ENCODE data around the gene OR2T5. TPM values are rescaled to one million over a fixed set of nuclear protein-coding genes. Genes with fewer than 3 reads are reported as not detected.
"Not testable (repeated sequence)": the region's sequence is repeated elsewhere in the genome, so short reads cannot be mapped to it uniquely, and the experiment has no call there.

Gene OR2T5
- not detected in 2 replicates for polyA plus RNA-seq (2013)

- H3K79me1 ChIP-seq (ENCODE audit: low read length); H3K79me2 ChIP-seq (ENCODE audit: control insufficient read depth, insufficient read depth, low read length, poor library complexity); H3K4me2 ChIP-seq (ENCODE audit: low read length); H2AK5ac ChIP-seq (ENCODE audit: low read length); H3K14ac ChIP-seq (ENCODE audit: low read length); H4K12ac ChIP-seq (ENCODE audit: low read depth, low read length); H3K4ac ChIP-seq (ENCODE audit: low read depth, low read length); H4K8ac ChIP-seq (ENCODE audit: low read depth, low read length); H2AFZ ChIP-seq (ENCODE audit: insufficient read depth, low read length, poor library complexity); H3K27me3 ChIP-seq (ENCODE audit: insufficient read depth, low read length); H3K4me3 ChIP-seq (ENCODE audit: low read depth, low read length); H3K36me3 ChIP-seq (ENCODE audit: control insufficient read depth in 1 of 2, insufficient read depth in 2 of 2, low read length in 2 of 2); H3K27ac ChIP-seq (ENCODE audit: low read depth, low read length); H2BK12ac ChIP-seq (ENCODE audit: low read length); DNase-seq; H2BK120ac ChIP-seq (ENCODE audit: insufficient read depth, low read length, poor library complexity); H3K23ac ChIP-seq (ENCODE audit: low read length); H4K91ac ChIP-seq (ENCODE audit: low read depth, low read length); H3K9me3 ChIP-seq (ENCODE audit: insufficient read depth, low read depth, low read length); H3K18ac ChIP-seq (ENCODE audit: low read length); H3K4me1 ChIP-seq (ENCODE audit: control insufficient read depth in 1 of 2, insufficient read depth in 2 of 2, low read length in 2 of 2); H2BK5ac ChIP-seq (ENCODE audit: low read depth, low read length, poor library complexity); H3K9ac ChIP-seq (ENCODE audit: low read length): not testable (repeated sequence)
- no CpG with 5 or more reads among the region's 6 CpGs for WGBS (ENCODE audit: extremely low coverage, insufficient coverage, insufficient read length)
Measured at GRCh38 chr1:248488289-248488688, at the start of gene OR2T5. Gene OR2T5 (plus strand): TSS chr1:248488589. CDS start chr1:248488589, 0 bp downstream.

- H3K79me1 ChIP-seq (ENCODE audit: low read length); H2AFZ ChIP-seq (ENCODE audit: insufficient read depth, low read length, poor library complexity); H4K91ac ChIP-seq (ENCODE audit: low read depth, low read length); H3K79me2 ChIP-seq (ENCODE audit: control insufficient read depth, insufficient read depth, low read length, poor library complexity); H3K9ac ChIP-seq (ENCODE audit: low read length); H3K4me3 ChIP-seq (ENCODE audit: low read depth, low read length); H4K12ac ChIP-seq (ENCODE audit: low read depth, low read length); H3K23ac ChIP-seq (ENCODE audit: low read length); H3K9me3 ChIP-seq (ENCODE audit: insufficient read depth, low read depth, low read length); H2BK12ac ChIP-seq (ENCODE audit: low read length); H3K18ac ChIP-seq (ENCODE audit: low read length); H3K14ac ChIP-seq (ENCODE audit: low read length); H3K4me1 ChIP-seq (ENCODE audit: control insufficient read depth in 1 of 2, insufficient read depth in 2 of 2, low read length in 2 of 2); H3K4ac ChIP-seq (ENCODE audit: low read depth, low read length); H3K36me3 ChIP-seq (ENCODE audit: control insufficient read depth in 1 of 2, insufficient read depth in 2 of 2, low read length in 2 of 2); H2AK5ac ChIP-seq (ENCODE audit: low read length); H2BK120ac ChIP-seq (ENCODE audit: insufficient read depth, low read length, poor library complexity); H3K27me3 ChIP-seq (ENCODE audit: insufficient read depth, low read length); H3K4me2 ChIP-seq (ENCODE audit: low read length); H2BK5ac ChIP-seq (ENCODE audit: low read depth, low read length, poor library complexity); H4K8ac ChIP-seq (ENCODE audit: low read depth, low read length); DNase-seq; H3K27ac ChIP-seq (ENCODE audit: low read depth, low read length): not testable (repeated sequence)
- no CpG with 5 or more reads among the region's 1 CpG for WGBS (ENCODE audit: extremely low coverage, insufficient coverage, insufficient read length)
Measured at GRCh38 chr1:248438668-248439067, 49.7 kb upstream of the OR2T5 start.

- not testable (repeated sequence) for H2BK5ac ChIP-seq (ENCODE audit: low read depth, low read length, poor library complexity); H3K79me2 ChIP-seq (ENCODE audit: control insufficient read depth, insufficient read depth, low read length, poor library complexity); H4K91ac ChIP-seq (ENCODE audit: low read depth, low read length); H3K79me1 ChIP-seq (ENCODE audit: low read length); DNase-seq; H3K9me3 ChIP-seq (ENCODE audit: insufficient read depth, low read depth, low read length); H3K9ac ChIP-seq (ENCODE audit: low read length); H3K14ac ChIP-seq (ENCODE audit: low read length); H4K8ac ChIP-seq (ENCODE audit: low read depth, low read length); H2AK5ac ChIP-seq (ENCODE audit: low read length); H3K18ac ChIP-seq (ENCODE audit: low read length); H3K4me2 ChIP-seq (ENCODE audit: low read length); H3K27me3 ChIP-seq (ENCODE audit: insufficient read depth, low read length); H2BK120ac ChIP-seq (ENCODE audit: insufficient read depth, low read length, poor library complexity); H2BK12ac ChIP-seq (ENCODE audit: low read length); H3K4ac ChIP-seq (ENCODE audit: low read depth, low read length); H2AFZ ChIP-seq (ENCODE audit: insufficient read depth, low read length, poor library complexity); H3K36me3 ChIP-seq (ENCODE audit: control insufficient read depth in 1 of 2, insufficient read depth in 2 of 2, low read length in 2 of 2); H3K4me3 ChIP-seq (ENCODE audit: low read depth, low read length); H3K27ac ChIP-seq (ENCODE audit: low read depth, low read length); H3K23ac ChIP-seq (ENCODE audit: low read length); H3K4me1 ChIP-seq (ENCODE audit: control insufficient read depth in 1 of 2, insufficient read depth in 2 of 2, low read length in 2 of 2); H4K12ac ChIP-seq (ENCODE audit: low read depth, low read length)
- WGBS (ENCODE audit: extremely low coverage, insufficient coverage, insufficient read length), result no CpG with 5 or more reads among the region's 5 CpGs
Measured at GRCh38 chr1:248439283-248439682, 49.1 kb upstream of the OR2T5 start.

GRCh38 chr1:248442500-248443277, 45.7 kb upstream of the OR2T5 start:
- H3K4me1 ChIP-seq (ENCODE audit: control insufficient read depth in 1 of 2, insufficient read depth in 2 of 2, low read length in 2 of 2); H4K12ac ChIP-seq (ENCODE audit: low read depth, low read length); H4K91ac ChIP-seq (ENCODE audit: low read depth, low read length); H3K4me3 ChIP-seq (ENCODE audit: low read depth, low read length); H3K79me1 ChIP-seq (ENCODE audit: low read length); H2BK120ac ChIP-seq (ENCODE audit: insufficient read depth, low read length, poor library complexity); DNase-seq; H2AFZ ChIP-seq (ENCODE audit: insufficient read depth, low read length, poor library complexity); H3K4me2 ChIP-seq (ENCODE audit: low read length); H3K79me2 ChIP-seq (ENCODE audit: control insufficient read depth, insufficient read depth, low read length, poor library complexity); H3K36me3 ChIP-seq (ENCODE audit: control insufficient read depth in 1 of 2, insufficient read depth in 2 of 2, low read length in 2 of 2); H3K4ac ChIP-seq (ENCODE audit: low read depth, low read length); H3K9ac ChIP-seq (ENCODE audit: low read length); H3K27ac ChIP-seq (ENCODE audit: low read depth, low read length); H3K27me3 ChIP-seq (ENCODE audit: insufficient read depth, low read length); H3K18ac ChIP-seq (ENCODE audit: low read length); H2BK12ac ChIP-seq (ENCODE audit: low read length); H3K9me3 ChIP-seq (ENCODE audit: insufficient read depth, low read depth, low read length); H4K8ac ChIP-seq (ENCODE audit: low read depth, low read length); H2BK5ac ChIP-seq (ENCODE audit: low read depth, low read length, poor library complexity); H3K23ac ChIP-seq (ENCODE audit: low read length); H3K14ac ChIP-seq (ENCODE audit: low read length); H2AK5ac ChIP-seq (ENCODE audit: low read length): not testable (repeated sequence)
- WGBS (ENCODE audit: extremely low coverage, insufficient coverage, insufficient read length), result no CpG with 5 or more reads among the region's 2 CpGs
